SU-DHL-6 (cell line): Measurements from ENCODE around the gene RBBP5.

Experiments used
- EZH2phosphoT487 ChIP-seq: fragments of 200-600 bp; sonication (generic), shearing (Covaris generic); conservative IDR thresholded peaks from 2 replicates; pipeline ENCODE4 v1.6.1; 2018; ENCODE audit warnings: mild to moderate bottlenecking, antibody characterized with exemption, low read length, moderate library complexity, mixed read lengths
- TF ChIP-seq, protein P1 (sequence below): fragments of 200-600 bp; sonication (generic); IDR thresholded peaks from one replicate; pipeline ENCODE4 v1.5.1; 2017; ENCODE audit warnings: antibody characterized with exemption, mild to moderate bottlenecking, low read length, moderate library complexity; ENCODE audit not compliant: insufficient read depth, poor library complexity, severe bottlenecking

DNA sequence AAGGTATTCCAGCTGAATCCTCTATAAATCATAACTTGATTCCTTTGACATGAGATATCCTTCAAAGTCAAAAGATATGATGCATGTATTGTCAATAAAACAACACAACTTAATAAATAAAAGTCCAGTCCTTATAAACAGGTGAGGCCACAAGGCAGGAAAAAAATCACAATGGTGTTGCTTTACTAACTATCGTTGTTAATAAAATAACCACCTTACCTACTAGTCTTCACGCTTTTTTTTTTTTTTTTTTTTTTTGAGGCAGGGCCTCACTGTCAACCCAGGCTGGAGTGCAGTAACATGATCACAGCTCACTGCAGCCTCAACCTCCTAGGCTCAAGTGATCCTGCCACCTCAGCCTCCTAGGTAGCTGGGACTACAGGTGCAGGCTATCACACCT is 37.4 kb downstream of the RBBP5 start, which contains the start of gene TMEM81:
- TF ChIP-seq, protein P1, sequence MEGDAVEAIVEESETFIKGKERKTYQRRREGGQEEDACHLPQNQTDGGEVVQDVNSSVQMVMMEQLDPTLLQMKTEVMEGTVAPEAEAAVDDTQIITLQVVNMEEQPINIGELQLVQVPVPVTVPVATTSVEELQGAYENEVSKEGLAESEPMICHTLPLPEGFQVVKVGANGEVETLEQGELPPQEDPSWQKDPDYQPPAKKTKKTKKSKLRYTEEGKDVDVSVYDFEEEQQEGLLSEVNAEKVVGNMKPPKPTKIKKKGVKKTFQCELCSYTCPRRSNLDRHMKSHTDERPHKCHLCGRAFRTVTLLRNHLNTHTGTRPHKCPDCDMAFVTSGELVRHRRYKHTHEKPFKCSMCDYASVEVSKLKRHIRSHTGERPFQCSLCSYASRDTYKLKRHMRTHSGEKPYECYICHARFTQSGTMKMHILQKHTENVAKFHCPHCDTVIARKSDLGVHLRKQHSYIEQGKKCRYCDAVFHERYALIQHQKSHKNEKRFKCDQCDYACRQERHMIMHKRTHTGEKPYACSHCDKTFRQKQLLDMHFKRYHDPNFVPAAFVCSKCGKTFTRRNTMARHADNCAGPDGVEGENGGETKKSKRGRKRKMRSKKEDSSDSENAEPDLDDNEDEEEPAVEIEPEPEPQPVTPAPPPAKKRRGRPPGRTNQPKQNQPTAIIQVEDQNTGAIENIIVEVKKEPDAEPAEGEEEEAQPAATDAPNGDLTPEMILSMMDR, result no peak
- no peak for TF ChIP-seq EZH2phosphoT487
